K562 (cell line): ENCODE measurements around the gene RREB1. TPM values are rescaled to one million over a fixed set of nuclear protein-coding genes. Genes with fewer than 3 reads are reported as not detected.

Experiments used
- CREB3 ChIP-seq: fragments of 450-650 bp; conservative IDR thresholded peaks from 2 replicates; pipeline ENCODE4 v1.6.1; 2016; ENCODE audit warnings: missing genetic modification characterization, low read depth, mild to moderate bottlenecking, missing compliant biosample characterization, moderate library complexity
- CREB5 ChIP-seq: fragments of 250-450 bp; sonication (Bioruptor Pico); IDR thresholded peaks from 2 replicates; pipeline ENCODE4 v1.5.0; 2020; ENCODE audit warnings: mild to moderate bottlenecking
- CTBP1 ChIP-seq: fragments of 450-650 bp; IDR thresholded peaks from 2 replicates; pipeline ENCODE4 v1.6.1; 2016; ENCODE audit warnings: borderline replicate concordance
- FOXA3 ChIP-seq, 2 experiments: fragments of 450-650 bp in 1 of 2; sonication (generic) in 1 of 2; formaldehyde crosslinking; IDR thresholded peaks in 1 of 2; conservative IDR thresholded peaks in 1 of 2; 2 replicates each; pipeline versions ENCODE4 v1.4.0 to v1.8.0; 2020 to 2022; ENCODE audit warnings: mild to moderate bottlenecking in 2 of 2, missing genetic modification reagents in 1 of 2
- GTF3C2 ChIP-seq: IDR thresholded peaks from 3 replicates; pipeline ENCODE4 v1.6.1; 2011; ENCODE audit warnings: borderline replicate concordance, mild to moderate bottlenecking, moderate library complexity; ENCODE audit not compliant: insufficient read length; ENCODE audit errors: extremely low read depth
- MTA2 ChIP-seq: fragments of 450-650 bp; IDR thresholded peaks from 2 replicates; pipeline ENCODE4 v1.6.1; 2016; ENCODE audit warnings: low read depth
- NFRKB ChIP-seq: fragments of 450-650 bp; IDR thresholded peaks from 2 replicates; pipeline ENCODE4 v1.6.1; 2016; ENCODE audit warnings: low read depth
- SIN3A ChIP-seq, 2 experiments: fragments of 150-350 bp in 1 of 2; IDR thresholded peaks; 2 replicates each; pipeline ENCODE4 v1.6.1; 2011 to 2016; ENCODE audit warnings: borderline replicate concordance in 2 of 2, low read depth in 2 of 2, low read length in 2 of 2, mild to moderate bottlenecking in 2 of 2, moderate library complexity in 2 of 2; ENCODE audit not compliant: control insufficient read depth in 1 of 2
- STAG1 ChIP-seq: sonication (generic); formaldehyde crosslinking; IDR thresholded peaks from 2 replicates; pipeline ENCODE4 v1.5.0; 2020; ENCODE audit warnings: missing genetic modification reagents, borderline replicate concordance
- STAT6 ChIP-seq: sonication (generic); formaldehyde crosslinking; IDR thresholded peaks from 2 replicates; pipeline ENCODE4 v1.8.1; 2023; ENCODE audit warnings: mild to moderate bottlenecking, missing genetic modification reagents
- ZNF239 ChIP-seq: fragments of 250-450 bp; sonication (Bioruptor Pico); IDR thresholded peaks from 2 replicates; pipeline ENCODE4 v1.4.0; 2020; ENCODE audit warnings: mild to moderate bottlenecking
- ZNF592 ChIP-seq: fragments of 450-650 bp; IDR thresholded peaks from 2 replicates; pipeline ENCODE4 v1.6.1; 2017; ENCODE audit warnings: antibody characterized with exemption, mild to moderate bottlenecking
- polyA plus RNA-seq, 8 experiments: library from polyadenylated mRNA; depleted of rRNA in 4 of 8; stranded (reverse) in 5 of 8; unstranded in 3 of 8; fragments of >200 nt; fragmentation: Nextera tagmentation in 2 of 8; fragmentation: Illumina TruSeq in 1 of 8; extraction: Ambion mirVana in 2 of 8; extraction: Trizol in 1 of 8; gene quantifications; 2 replicates each; pipeline versions ENCODE4 v1.2.1 to v1.2.3, GENCODE V29; 2011 to 2014; ENCODE audit warnings: inconsistent platforms in 1 of 8, missing spikeins in 1 of 8
- total RNA-seq, 7 experiments: library from RNA; depleted of rRNA in 6 of 7; stranded (reverse); fragments of >200 nt in 6 of 7; fragmentation: Illumina TruSeq in 2 of 7; extraction: Trizol in 2 of 7; gene quantifications; 2 replicates each; pipeline versions ENCODE4 v1.2.1 to v1.2.3, GENCODE V29; 2011 to 2021; ENCODE audit warnings: low replicate concordance in 1 of 7

Gene RREB1
- total and polyA plus RNA-seq, 9 of the 15 experiments (the other 6 are each of a cell fraction or from before 2014, with no cell fraction given): 3.3 to 64.2 (median 19.3) TPM

- TF ChIP-seq CREB3 (tag): no peak
- no peak for TF ChIP-seq FOXA3 (CRISPR knock-in tag; conservative IDR thresholded peaks at IDR 0.05 in 1 of 2, IDR thresholded peaks at IDR 0.05 in 1 of 2)
- 0 out of 2 replicates have a peak, but pooled peaks have one; percentile 14 for TF ChIP-seq ZNF592
- TF ChIP-seq STAG1 (CRISPR knock-in tag): no peak
- TF ChIP-seq CTBP1: 0 out of 2 replicates have a peak, but pooled peaks have one; percentile 28
- no peak for TF ChIP-seq GTF3C2
- 0 out of 2 replicates have a peak, but pooled peaks have one; percentile 27 for TF ChIP-seq NFRKB
- no peak for TF ChIP-seq ZNF239 (CRISPR knock-in tag)
- no peak for TF ChIP-seq CREB5 (CRISPR knock-in tag)
- TF ChIP-seq MTA2: no peak
- no peak for TF ChIP-seq STAT6 (CRISPR knock-in tag)
- no peak for TF ChIP-seq SIN3A (IDR thresholded peaks at IDR 0.05; ENCODE audit: borderline replicate concordance in 2 of 2, control insufficient read depth in 1 of 2, low read depth in 2 of 2, low read length in 2 of 2)
Observed at GRCh38 chr6:7144872-7145584, 37.3 kb downstream of the RREB1 start (continued).
